GM12872 (cell line): ENCODE data around the gene GTF3C4.

ENCODE experiments used
- TF ChIP-seq, protein P1 (sequence below): IDR thresholded peaks from 3 replicates; pipeline ENCODE4 v1.5.1; 2011; ENCODE audit warnings: low read depth, mild to moderate bottlenecking, low read length, moderate library complexity; ENCODE audit not compliant: insufficient read depth

The GTF3C4 gene

DNA sequence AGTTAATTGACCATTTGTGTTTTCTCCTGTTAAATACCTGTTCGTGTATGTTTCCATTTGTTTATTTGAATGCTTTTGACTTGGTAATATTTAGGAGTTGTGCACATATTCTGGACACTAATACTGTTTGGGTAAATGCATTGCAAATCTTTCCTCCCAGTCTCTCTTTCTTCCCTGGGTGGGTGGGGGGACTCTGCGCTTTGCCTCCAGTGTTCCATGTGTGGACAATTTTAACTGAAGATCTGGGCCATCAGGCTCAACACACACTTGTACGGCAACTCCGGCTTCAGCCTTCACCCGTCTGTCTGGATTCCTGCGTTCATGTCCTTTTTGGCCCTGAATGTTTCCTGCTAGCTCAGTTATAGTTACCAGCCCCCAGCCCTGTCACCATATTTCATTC, 40.1 kb downstream of the GTF3C4 start:
- TF ChIP-seq, protein P1, sequence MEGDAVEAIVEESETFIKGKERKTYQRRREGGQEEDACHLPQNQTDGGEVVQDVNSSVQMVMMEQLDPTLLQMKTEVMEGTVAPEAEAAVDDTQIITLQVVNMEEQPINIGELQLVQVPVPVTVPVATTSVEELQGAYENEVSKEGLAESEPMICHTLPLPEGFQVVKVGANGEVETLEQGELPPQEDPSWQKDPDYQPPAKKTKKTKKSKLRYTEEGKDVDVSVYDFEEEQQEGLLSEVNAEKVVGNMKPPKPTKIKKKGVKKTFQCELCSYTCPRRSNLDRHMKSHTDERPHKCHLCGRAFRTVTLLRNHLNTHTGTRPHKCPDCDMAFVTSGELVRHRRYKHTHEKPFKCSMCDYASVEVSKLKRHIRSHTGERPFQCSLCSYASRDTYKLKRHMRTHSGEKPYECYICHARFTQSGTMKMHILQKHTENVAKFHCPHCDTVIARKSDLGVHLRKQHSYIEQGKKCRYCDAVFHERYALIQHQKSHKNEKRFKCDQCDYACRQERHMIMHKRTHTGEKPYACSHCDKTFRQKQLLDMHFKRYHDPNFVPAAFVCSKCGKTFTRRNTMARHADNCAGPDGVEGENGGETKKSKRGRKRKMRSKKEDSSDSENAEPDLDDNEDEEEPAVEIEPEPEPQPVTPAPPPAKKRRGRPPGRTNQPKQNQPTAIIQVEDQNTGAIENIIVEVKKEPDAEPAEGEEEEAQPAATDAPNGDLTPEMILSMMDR, result no peak

GRCh38 chr9:132711846-132712245, 41.6 kb downstream of the GTF3C4 start:
- TF ChIP-seq, protein P1, result no peak

DNA sequence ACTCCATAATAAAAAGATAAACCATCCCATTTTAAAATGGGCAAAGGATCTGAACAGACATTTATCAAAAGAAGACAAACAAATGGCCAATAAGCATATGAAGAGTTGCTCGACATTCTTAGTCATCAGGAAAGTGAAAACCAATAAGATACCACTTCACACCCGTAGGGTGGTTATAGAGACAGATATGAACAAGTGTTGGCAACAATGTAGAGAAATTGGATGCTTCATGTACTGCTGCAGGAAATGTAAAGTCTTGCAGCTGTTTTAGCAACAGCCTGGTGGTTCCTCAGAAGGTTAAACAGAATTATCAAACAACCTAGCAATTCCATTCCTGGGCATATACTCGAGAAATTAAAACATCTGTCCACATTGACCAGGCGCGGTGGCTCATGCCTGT, 42.5 kb downstream of the GTF3C4 start:
- TF ChIP-seq, protein P1, result no peak

DNA sequence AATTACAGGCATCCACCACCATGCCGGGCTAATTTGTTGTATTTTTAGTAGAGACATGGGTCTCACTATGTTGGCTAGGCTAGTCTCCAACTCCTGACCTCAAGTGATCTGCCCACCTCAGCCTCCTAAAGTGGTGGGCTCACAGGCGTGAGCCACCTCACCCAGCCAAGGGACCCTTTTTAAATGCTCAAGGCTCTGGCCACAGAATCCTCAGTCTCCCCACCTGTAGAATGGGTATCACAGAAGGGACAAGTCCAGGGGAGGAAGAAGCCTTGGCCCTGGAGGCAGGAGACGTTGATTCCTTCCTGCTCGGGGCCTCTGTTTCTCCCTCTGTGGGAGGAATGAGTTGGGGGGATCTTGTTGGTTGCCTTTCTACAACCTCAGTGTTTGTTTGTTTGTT, 45.7 kb downstream of the GTF3C4 start:
- TF ChIP-seq, protein P1, result no peak

- TF ChIP-seq, protein P1, result no peak
These were observed 47.2 kb downstream of the GTF3C4 start for GRCh38 chr9:132717326-132717945.

- TF ChIP-seq, protein P1, result no peak
These were observed 51.4 kb downstream of the GTF3C4 start for GRCh38 chr9:132721661-132722060.

GRCh38 chr9:132722564-132723065, 52.4 kb downstream of the GTF3C4 start:
- TF ChIP-seq, protein P1, result no peak
